HG03159 (cell line): ENCODE data around the gene PSMD11.
A peak's percentile ranks its signal among the peaks of the same experiment; 100 is the strongest.
"Not testable (repeated sequence)": the region's sequence is repeated elsewhere in the genome, so short reads cannot be mapped to it uniquely, and the experiment has no call there.

Experiments
- ATAC-seq: cut with Tn5 transposase; IDR thresholded peaks from one replicate; pipeline ENCODE4 v1.9.1; 2021; ENCODE audit warnings: mild to moderate bottlenecking, moderate library complexity; ENCODE audit not compliant: unreplicated experiment

Gene PSMD11

DNA sequence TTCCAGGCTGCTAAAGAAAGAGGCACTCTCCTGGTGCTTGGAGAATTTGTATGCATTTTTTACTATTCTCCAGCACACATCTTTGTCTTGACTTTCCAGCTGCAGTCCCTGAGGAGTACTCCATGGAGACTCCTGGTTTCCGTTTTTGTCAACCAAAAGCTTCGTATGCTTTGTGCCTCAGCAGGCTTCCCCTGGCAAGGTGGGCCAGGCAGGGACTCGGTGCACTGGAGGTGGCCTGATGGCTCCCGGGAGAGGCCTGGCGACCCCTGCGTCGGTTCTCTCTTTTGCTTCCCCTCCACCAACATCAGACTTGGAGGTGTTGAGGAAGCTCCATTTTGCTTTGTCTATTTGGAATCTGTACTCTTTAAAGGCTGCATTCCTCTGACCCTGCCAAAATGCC, 66.2 kb downstream of the PSMD11 start:
- ATAC-seq, result no peak

GRCh38 chr17:32512328-32512727, 68.0 kb downstream of the PSMD11 start:
- ATAC-seq, result no peak

- ATAC-seq, result no peak
Measured at GRCh38 chr17:32513579-32513978, 69.3 kb downstream of the PSMD11 start.

DNA sequence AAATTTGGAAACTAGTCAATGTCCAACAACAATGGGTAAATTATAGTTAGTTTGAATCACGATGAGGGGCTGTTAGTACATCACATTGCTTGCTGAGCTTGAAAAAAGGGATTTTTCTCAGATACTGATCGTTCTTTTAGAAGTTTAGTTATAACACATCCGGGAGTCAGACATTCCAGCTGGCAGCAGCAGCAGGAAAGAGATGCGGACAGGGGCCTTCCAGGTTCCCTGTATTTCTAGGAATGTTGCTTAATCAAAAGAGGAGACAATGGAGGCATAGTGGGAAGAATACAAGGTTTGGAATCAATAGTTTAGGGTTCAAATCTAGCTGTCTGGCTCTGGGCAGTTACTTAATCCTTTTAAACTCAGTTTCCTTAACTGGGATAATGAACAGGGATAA, 70.3 kb downstream of the PSMD11 start:
- no peak for ATAC-seq

DNA sequence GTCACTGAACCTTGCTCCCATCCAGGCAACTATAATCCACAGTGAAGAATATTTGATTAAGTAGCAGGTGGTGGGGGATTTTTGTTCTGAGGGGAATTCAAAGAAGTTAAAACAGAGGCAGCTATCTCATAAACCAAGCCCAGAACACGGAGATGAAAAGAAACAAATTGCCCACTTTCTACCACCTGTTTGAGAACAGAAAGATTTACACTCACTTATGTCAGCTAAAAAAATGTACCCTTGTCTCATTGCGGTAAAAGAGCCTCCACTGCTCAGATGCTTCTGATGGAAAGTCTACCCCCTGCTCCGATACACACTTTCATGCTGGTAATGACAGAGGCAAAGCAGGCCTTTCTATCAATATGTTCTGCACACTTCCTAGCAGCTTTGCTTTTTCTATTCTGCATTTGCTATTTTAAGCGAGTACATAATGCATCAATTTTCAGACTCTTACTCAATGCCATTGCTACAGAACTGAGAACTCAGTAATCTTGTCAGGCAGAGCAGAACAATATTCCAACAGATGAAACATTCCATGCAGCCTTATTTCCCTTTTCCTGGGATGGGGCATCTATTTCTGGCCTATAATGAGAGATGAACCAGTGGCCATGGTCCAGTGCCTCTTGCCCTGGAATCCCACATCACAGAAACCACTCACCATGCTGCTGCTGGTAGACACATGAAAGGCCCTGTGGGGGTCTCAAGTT, 71.5 kb downstream of the PSMD11 start:
- ATAC-seq, result no peak

DNA sequence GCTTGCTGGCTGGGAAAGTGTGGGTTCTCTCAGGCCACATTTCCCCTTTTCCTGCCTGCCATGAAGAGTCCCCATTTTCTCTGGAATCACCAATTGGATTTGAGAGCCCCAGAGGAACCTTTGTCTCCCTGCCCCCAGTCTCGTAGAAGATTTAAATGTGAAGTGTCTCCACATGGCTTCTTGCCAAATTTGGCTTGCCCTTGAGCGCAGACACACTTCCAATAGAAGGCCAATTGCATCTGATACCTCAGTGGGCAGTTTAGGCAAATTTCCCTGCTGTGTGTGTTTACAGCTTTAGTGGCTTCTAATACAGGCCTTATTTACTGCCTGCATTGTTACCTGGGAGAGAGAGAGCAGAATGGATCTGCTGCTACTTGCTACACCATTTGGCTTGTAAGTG, 72.1 kb downstream of the PSMD11 start:
- ATAC-seq, result no peak

- ATAC-seq, result no peak
Measured at GRCh38 chr17:32516940-32517701, 72.8 kb downstream of the PSMD11 start.

DNA sequence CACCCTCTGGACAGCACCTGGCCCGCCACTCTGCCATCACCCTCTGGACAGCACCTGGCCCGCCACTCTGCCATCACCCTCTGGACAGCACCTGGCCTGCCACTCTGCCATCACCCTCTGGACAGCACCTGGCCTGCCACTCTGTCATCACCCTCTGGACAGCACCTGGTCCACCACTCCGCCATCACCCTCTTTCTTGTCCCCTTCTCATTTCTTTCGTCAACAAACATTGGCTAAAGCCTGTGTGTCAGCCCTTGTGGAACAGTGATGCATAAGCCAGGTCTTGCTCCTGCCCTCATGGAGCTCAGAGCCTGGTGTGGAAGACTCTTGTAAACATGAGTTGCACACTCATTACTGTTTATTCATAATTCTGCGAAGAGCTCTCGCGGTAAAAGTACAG, 73.7 kb downstream of the PSMD11 start:
- ATAC-seq, result no peak

DNA sequence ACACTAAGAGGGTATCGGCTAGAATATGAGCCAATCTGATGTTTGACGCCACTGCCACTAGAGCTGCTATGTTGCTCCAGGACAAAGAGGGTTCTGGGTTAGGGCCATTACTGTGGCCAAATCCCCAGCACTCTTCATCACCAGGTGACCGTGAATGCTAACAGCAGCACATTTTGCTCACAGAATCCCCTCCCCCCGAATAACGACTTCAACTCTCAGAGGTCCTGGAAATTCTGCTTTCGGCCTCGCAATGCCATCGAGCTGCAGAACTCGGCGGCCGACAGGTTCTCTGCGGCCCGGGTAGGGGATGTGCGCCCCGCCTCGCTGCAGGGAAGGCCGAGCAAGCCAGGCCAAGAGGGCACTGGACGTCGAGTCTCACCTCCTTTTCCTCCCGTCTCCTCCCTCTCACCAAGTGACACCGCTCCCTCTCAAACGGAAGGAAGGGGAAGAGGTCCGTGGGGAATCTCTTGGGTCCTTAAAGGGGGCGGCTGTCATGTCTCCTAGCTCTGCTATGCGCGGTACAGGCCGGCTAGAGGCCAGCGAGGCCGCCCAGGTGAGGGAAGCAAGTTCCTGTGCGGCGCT, 74.4 kb downstream of the PSMD11 start:
- no peak for ATAC-seq

GRCh38 chr17:32519228-32520103, 75.2 kb downstream of the PSMD11 start:
- ATAC-seq, result no peak

DNA sequence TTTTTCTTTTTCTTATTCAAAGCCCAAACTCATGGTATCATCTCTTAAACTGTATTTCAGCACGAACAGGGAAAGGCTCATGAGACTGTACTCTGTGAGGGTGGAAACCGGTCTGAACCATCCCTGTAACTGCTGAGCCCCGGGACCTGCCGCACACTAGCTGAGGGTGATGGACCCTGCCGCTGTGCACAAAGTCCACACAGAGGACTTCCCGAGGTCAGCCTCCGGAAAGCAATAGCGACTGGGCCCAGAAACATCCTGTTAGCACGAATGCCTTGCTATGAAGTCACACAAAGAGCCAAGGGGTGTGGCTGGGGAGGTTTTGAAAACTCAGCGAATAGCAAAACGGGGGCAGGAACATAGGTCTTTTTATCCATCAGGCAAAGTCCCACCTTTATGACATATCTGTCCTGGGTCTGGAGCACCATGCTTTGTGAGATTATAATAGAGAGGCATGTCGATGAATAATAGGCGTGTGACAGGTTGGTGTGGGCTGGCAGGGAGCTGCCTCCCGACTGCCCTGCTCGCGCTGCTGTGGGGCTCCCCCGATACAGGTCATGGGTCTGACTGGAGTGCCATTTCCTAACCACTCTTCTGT, 75.9 kb downstream of the PSMD11 start:
- ATAC-seq, result no peak

GRCh38 chr17:32520737-32521404, 76.6 kb downstream of the PSMD11 start:
- no peak for ATAC-seq

DNA sequence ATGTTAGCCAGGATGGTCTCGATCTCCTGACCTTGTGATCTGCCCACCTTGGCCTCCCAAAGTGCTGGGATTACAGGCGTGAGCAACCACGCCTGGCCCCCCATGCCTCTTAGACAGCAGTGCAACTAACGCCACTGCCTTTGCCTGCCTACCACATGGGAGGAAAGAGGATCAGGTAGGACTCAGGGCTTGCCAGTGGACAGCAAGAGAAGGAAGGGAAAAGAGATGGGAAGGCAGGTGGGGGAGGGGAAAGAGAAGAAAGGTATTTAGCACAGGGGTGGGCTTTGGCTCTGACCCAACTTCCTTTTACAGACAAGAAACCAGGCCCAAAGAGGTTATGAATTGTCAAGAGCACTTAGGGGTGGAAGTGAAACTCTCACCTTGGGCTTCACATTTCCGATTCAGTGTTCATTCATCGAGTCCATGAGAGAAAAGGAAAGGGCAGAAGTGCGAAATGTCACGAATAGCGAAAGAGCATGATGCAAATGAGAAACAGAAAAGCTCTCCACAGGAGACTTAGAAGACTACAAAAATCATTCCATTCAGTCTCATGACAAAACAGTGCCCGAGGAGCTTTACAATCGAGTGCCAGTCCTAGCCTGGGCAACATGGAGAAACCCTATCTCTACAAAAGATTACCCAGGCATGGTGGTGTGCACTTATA, 78.8 kb downstream of the PSMD11 start:
- ATAC-seq, result peak; percentile 61

GRCh38 chr17:32523827-32524552, 79.7 kb downstream of the PSMD11 start:
- no peak for ATAC-seq

GRCh38 chr17:32524553-32524880, 80.2 kb downstream of the PSMD11 start:
- ATAC-seq, result not testable (repeated sequence)

GRCh38 chr17:32525122-32525521, 80.8 kb downstream of the PSMD11 start:
- ATAC-seq, result no peak

DNA sequence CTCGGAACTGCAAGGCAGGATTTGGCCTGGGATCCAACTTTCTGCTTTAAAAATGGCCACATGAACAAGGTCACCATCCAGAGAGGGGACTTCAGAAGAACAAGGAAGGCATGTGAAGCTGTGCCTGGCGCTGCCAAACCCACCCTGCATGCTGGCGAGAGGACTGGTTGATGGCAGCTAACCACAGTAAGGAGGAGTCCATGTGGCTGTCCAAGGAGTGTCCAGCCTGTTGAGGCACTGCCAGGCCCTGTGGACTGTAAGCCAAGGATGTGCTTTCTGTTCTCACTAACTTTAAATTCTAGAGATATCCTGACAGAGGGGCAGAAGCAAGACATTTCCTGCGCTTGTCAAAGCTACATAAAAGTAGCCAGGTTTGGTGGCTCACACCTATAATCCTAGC, 82.8 kb downstream of the PSMD11 start:
- no peak for ATAC-seq

- ATAC-seq, result no peak
Measured at GRCh38 chr17:32528825-32529224, 84.5 kb downstream of the PSMD11 start.

DNA sequence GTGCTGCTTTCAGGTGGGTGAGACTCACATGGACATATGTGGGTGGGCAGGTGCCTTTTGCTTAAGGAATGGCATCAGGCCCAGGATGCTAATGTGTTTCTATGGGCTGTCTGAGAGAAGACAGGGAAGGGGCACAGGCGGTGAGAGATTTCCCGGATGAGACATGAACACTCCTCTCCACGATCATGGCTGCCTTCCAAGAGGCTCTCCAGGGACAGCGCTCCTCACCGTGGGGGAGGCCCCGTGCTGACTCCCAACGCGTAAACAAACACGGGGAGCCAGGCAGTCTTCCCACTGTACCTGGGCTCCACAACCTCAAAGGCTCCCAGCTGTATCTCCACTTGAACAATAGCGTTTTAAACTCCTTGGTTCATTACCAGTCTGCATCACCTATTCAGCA, 85.3 kb downstream of the PSMD11 start:
- no peak for ATAC-seq
